A549 (cell line): ENCODE data around the gene TRPM2. TPM values are rescaled to one million over a fixed set of nuclear protein-coding genes. Genes with fewer than 3 reads are reported as not detected.

ENCODE experiments used
- ATAC-seq, 2 experiments: fragments of 200-7000 bp in 1 of 2; fragments of >200 bp in 1 of 2; cut with Nextera tagmentation in 1 of 2; cut with Tn5 transposase in 1 of 2; 3 replicates each; pipeline versions ENCODE4 v1.8.0 to v1.9.1; 2018 to 2020; ENCODE audit warnings: mild to moderate bottlenecking in 1 of 2, moderate library complexity in 1 of 2
- CTCF ChIA-PET: fragments of 300-600 bp; sonication (Branson Sonifier 250); formaldehyde crosslinking; extraction: SDS; loops from one replicate; lab custom pipeline; 2021; ENCODE audit warnings: antibody characterized with exemption, inconsistent platforms; lab: Yijun Ruan, JAX
- POLR2A ChIA-PET: fragments of 350-600 bp; formaldehyde crosslinking; extraction: SDS; loops from one replicate; lab custom pipeline; 2021; ENCODE audit warnings: antibody characterized with exemption, inconsistent platforms; lab: Yijun Ruan, JAX
- DNase-seq, 2 experiments: peaks; one replicate each; pipeline versions ENCODE4 v3.0.0 to v3.0.0-alpha.2; 2011 to 2016; ENCODE audit warnings: low read depth in 1 of 2, low spot score in 1 of 2
- FAIRE-seq: peaks from 2 replicates; lab custom pipeline; 2011; peaks lifted over from hg19 to GRCh38; lab: Jason Lieb, UNC
- H3K27ac ChIP-seq, 2 experiments: fragments of >200 bp; sonication (Bioruptor Twin); formaldehyde crosslinking; 3 replicates each; pipeline ENCODE4 v1.5.1; 2016 to 2017
- H3K4me1 ChIP-seq: fragments of >200 bp; sonication (Bioruptor Twin); formaldehyde crosslinking; 3 replicates; pipeline ENCODE4 v1.6.1; 2016
- H3K4me2 ChIP-seq: fragments of >200 bp; sonication (Bioruptor Twin); formaldehyde crosslinking; 3 replicates; pipeline ENCODE4 v1.6.1; 2016
- H3K4me3 ChIP-seq: fragments of >200 bp; sonication (Bioruptor Twin); formaldehyde crosslinking; 3 replicates; pipeline ENCODE4 v1.5.1; 2016
- H3K9me3 ChIP-seq: fragments of >200 bp; sonication (Bioruptor Twin); formaldehyde crosslinking; 3 replicates; pipeline ENCODE4 v1.6.1; 2016
- BHLHE40 ChIP-seq: IDR thresholded peaks from 2 replicates; pipeline ENCODE4 v1.6.1; 2012; ENCODE audit warnings: low read depth, low read length, inconsistent platforms
- CEBPB ChIP-seq, 2 experiments: fragments of >200 bp in 1 of 2; sonication (Bioruptor Twin) in 1 of 2; formaldehyde crosslinking in 1 of 2; IDR thresholded peaks; 2 replicates each; pipeline ENCODE4 v1.6.1; 2012 to 2016
- CHD4 ChIP-seq: fragments of 200-600 bp; sonication (generic); IDR thresholded peaks from 2 replicates; pipeline ENCODE4 v1.6.1; 2016; ENCODE audit warnings: antibody characterized with exemption, mild to moderate bottlenecking, borderline replicate concordance
- CTCF ChIP-seq: fragments of >200 bp; sonication (Bioruptor Twin); formaldehyde crosslinking; IDR thresholded peaks from 3 replicates; pipeline ENCODE4 v1.5.1; 2016
- EHF ChIP-seq: fragments of 250-450 bp; sonication (Bioruptor Pico); IDR thresholded peaks from 2 replicates; pipeline ENCODE4 v1.5.0; 2020; ENCODE audit warnings: mild to moderate bottlenecking
- EHMT2 ChIP-seq: fragments of 200-600 bp; sonication (generic); IDR thresholded peaks from 2 replicates; pipeline ENCODE4 v1.6.1; 2016; ENCODE audit warnings: antibody characterized with exemption, low read depth, mild to moderate bottlenecking, moderate library complexity
- ELK1 ChIP-seq: fragments of 150-350 bp; IDR thresholded peaks from 2 replicates; pipeline ENCODE4 v1.6.1; 2014; ENCODE audit warnings: low read depth, mild to moderate bottlenecking, low read length
- EP300 ChIP-seq, 2 experiments: fragments of >200 bp; sonication (Bioruptor Twin); formaldehyde crosslinking; IDR thresholded peaks; 2 replicates in 1 of 2; 3 replicates in 1 of 2; pipeline ENCODE4 v1.6.1; 2016 to 2017
- FOSL2 ChIP-seq, 2 experiments: fragments of 450-650 bp in 1 of 2; fragments of >200 bp in 1 of 2; sonication (Bioruptor Twin) in 1 of 2; formaldehyde crosslinking; IDR thresholded peaks; 2 replicates each; pipeline versions ENCODE4 v1.5.0 to v1.6.1; 2016 to 2020; ENCODE audit warnings: mild to moderate bottlenecking in 1 of 2, moderate library complexity in 1 of 2
- FOXS1 ChIP-seq: fragments of 250-450 bp; sonication (Bioruptor Pico); IDR thresholded peaks from 2 replicates; pipeline ENCODE4 v1.5.0; 2020; ENCODE audit warnings: mild to moderate bottlenecking, moderate library complexity
- GATA3 ChIP-seq: IDR thresholded peaks from 2 replicates; pipeline ENCODE4 v1.6.1; 2012; ENCODE audit warnings: borderline replicate concordance
- HDAC2 ChIP-seq: fragments of 200-600 bp; sonication (generic); IDR thresholded peaks from 2 replicates; pipeline ENCODE4 v1.6.1; 2016
- HEYL ChIP-seq: fragments of 250-450 bp; sonication (Bioruptor Pico); IDR thresholded peaks from 2 replicates; pipeline ENCODE4 v1.8.0; 2021; ENCODE audit warnings: mild to moderate bottlenecking, moderate library complexity
- JUN ChIP-seq, 2 experiments: fragments of >200 bp; sonication (Bioruptor Twin); formaldehyde crosslinking; IDR thresholded peaks; 2 replicates in 1 of 2; 3 replicates in 1 of 2; pipeline ENCODE4 v1.6.1; 2016 to 2017
- MAZ ChIP-seq: fragments of 150-350 bp; IDR thresholded peaks from 2 replicates; pipeline ENCODE4 v1.6.1; 2014; ENCODE audit warnings: antibody characterized with exemption, low read depth, low read length, borderline replicate concordance
- MYC ChIP-seq: IDR thresholded peaks from 2 replicates; pipeline ENCODE4 v1.6.1; 2012; ENCODE audit warnings: mild to moderate bottlenecking, inconsistent platforms, low read length, improper control_type of control experiment, borderline replicate concordance
- NFE2L2 ChIP-seq: fragments of 150-350 bp; conservative IDR thresholded peaks from 2 replicates; pipeline ENCODE4 v1.6.1; 2014; ENCODE audit warnings: low read length
- POLR2A ChIP-seq: IDR thresholded peaks from 2 replicates; pipeline ENCODE4 v1.6.1; 2012; ENCODE audit warnings: mild to moderate bottlenecking, low read length
- RFX5 ChIP-seq: fragments of 450-650 bp; IDR thresholded peaks from 2 replicates; pipeline ENCODE4 v1.7.1; 2014; ENCODE audit warnings: antibody characterized with exemption, mild to moderate bottlenecking, moderate library complexity
- RNF2 ChIP-seq: fragments of 200-600 bp; sonication (generic); IDR thresholded peaks from 2 replicates; pipeline ENCODE4 v1.6.1; 2016; ENCODE audit warnings: low read depth, mild to moderate bottlenecking, antibody characterized with exemption, moderate library complexity, borderline replicate concordance
- SMC3 ChIP-seq: fragments of >200 bp; sonication (Bioruptor Twin); formaldehyde crosslinking; IDR thresholded peaks from 3 replicates; pipeline ENCODE4 v1.6.1; 2018; ENCODE audit warnings: inconsistent platforms
- TFCP2L1 ChIP-seq: fragments of 250-450 bp; sonication (Bioruptor Pico); IDR thresholded peaks from 2 replicates; pipeline ENCODE4 v1.5.0; 2021; ENCODE audit warnings: mild to moderate bottlenecking
- TP53 ChIP-seq: fragments of 250-450 bp; sonication (Bioruptor Pico); IDR thresholded peaks from 2 replicates; pipeline ENCODE4 v1.5.0; 2021; ENCODE audit warnings: mild to moderate bottlenecking, moderate library complexity
- WGBS: methylation state at CpG from one replicate; pipeline ENCODE4 v1.1.6; 2017; ENCODE audit errors: missing lambda C conversion rate; 5-methylcytosine and 5-hydroxymethylcytosine counted together
- polyA plus RNA-seq, 4 experiments: library from polyadenylated mRNA; depleted of rRNA in 3 of 4; stranded (reverse); fragments of >200 nt; fragmentation: RNase III in 1 of 4; extraction: RNeasy Plus Mini Kit Qiagen cat#74134 plus additional on column Dnase treatment in 1 of 4; gene quantifications; 2 replicates in 3 of 4; 3 replicates in 1 of 4; pipeline ENCODE4 v1.2.3, GENCODE V29; 2011 to 2017
- TF ChIP-seq, protein P1 (sequence below): fragments of >200 bp; sonication (Bioruptor Twin); formaldehyde crosslinking; IDR thresholded peaks from 3 replicates; pipeline ENCODE4 v1.6.1; 2016
- TF ChIP-seq, protein P2 (sequence below): fragments of >200 bp; sonication (Bioruptor Twin); formaldehyde crosslinking; IDR thresholded peaks from 2 replicates; pipeline ENCODE4 v1.6.1; 2016

Gene TRPM2
- polyA plus RNA-seq, 2 of the 4 experiments (the other 2 are of a cell fraction) = 3.2 to 5.5 TPM

DNA sequence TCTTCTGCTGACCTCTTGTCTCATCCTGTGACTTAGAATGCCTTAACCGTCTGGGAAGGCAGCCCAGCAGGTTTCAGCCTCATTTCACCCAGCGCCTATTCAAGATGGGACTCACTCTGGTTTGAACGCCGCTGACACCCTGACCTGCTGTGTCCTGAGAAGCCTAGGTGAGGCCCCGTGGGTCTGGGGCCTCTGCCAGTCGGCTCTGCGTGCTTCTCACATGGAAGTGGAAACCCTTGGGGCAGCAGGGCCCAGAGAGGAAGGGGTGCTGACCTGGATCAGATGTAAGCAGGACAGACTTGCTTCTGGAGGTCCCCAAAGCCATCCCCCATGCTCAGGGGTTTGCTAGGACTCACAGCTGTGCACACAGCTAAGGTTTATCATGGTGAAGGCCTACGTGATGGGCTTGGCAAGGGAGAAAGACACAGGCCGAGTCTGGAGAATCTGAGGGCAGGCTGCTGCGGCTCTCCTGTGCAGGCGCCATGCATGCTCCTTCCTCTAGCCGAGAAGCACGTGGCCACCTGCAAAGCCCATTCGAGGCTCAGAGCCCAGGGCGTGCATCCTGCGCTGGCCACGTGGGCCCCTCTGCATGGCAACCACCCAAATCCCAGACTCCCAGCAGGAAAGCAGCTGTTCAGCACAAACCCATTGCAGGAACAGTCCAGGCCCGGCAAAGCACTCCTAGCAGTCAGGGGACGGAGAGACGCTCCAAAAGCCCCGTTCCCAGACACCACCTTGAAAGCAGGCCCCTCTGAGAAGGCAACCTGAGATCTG, 3.8 kb downstream of the TRPM2 start:
- 40% methylated on average over 1 of the region's 21 CpGs for WGBS
- no peak for TF ChIP-seq BHLHE40
- TF ChIP-seq TP53 (CRISPR knock-in tag) = no peak
- TF ChIP-seq HEYL (CRISPR knock-in tag) = no peak
- no peak for TF ChIP-seq CEBPB (IDR thresholded peaks at IDR 0.05)
- no peak for TF ChIP-seq JUN (IDR thresholded peaks at IDR 0.05)
- TF ChIP-seq MAZ = no peak
- no peak for TF ChIP-seq CTCF
- TF ChIP-seq RFX5 = no peak
- no peak for TF ChIP-seq TFCP2L1 (CRISPR knock-in tag)
- no peak for TF ChIP-seq RNF2
- TF ChIP-seq GATA3 = no peak
- TF ChIP-seq NFE2L2 = no peak
- no peaks in the 10 kb centered on the region for H3K9me3 ChIP-seq
- no peaks in the 10 kb centered on the region for H3K4me1 ChIP-seq
- ATAC-seq = no peak; a peak in 1 of 6 replicates
- FAIRE-seq = no peak
- no peak overlapping the region for H3K4me3 ChIP-seq
- no peak overlapping the region for H3K27ac ChIP-seq
- no peak overlapping the region for H3K4me2 ChIP-seq
- ChIA-PET CTCF (no interaction called here), POLR2A (no interaction called here)
- no peak for DNase-seq

GRCh38 chr21:44359396-44359795, 6.0 kb downstream of the TRPM2 start:
- no peak for FAIRE-seq
- 56% methylated on average over 8 of the region's 8 CpGs for WGBS
- H3K4me2 ChIP-seq = no peak overlapping the region

GRCh38 chr21:44360159-44360558, 6.7 kb downstream of the TRPM2 start:
- Histone ChIP-seq H3K4me1 (no peaks in the 10 kb centered on the region), H3K4me3 (no peak overlapping the region), H3K4me2 (no peak overlapping the region), H3K27ac (no peak overlapping the region), H3K9me3 (no peaks in the 10 kb centered on the region)
- POLR2A ChIA-PET = no interaction called here
- DNase-seq (no peak), ATAC-seq (peak; percentile 44 to 70; a peak in 1 of 6 replicates), FAIRE-seq (no peak)
- 51% methylated on average over 8 of the region's 8 CpGs for WGBS
- CTCF ChIA-PET = no interaction called here
- no peak for TF ChIP-seq MYC
- TF ChIP-seq FOSL2 (IDR thresholded peaks at IDR 0.05) = no peak
- no peak for TF ChIP-seq FOSL2 (CRISPR knock-in tag; IDR thresholded peaks at IDR 0.05)
- TF ChIP-seq, protein P1, sequence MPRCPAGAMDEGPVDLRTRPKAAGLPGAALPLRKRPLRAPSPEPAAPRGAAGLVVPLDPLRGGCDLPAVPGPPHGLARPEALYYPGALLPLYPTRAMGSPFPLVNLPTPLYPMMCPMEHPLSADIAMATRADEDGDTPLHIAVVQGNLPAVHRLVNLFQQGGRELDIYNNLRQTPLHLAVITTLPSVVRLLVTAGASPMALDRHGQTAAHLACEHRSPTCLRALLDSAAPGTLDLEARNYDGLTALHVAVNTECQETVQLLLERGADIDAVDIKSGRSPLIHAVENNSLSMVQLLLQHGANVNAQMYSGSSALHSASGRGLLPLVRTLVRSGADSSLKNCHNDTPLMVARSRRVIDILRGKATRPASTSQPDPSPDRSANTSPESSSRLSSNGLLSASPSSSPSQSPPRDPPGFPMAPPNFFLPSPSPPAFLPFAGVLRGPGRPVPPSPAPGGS = no peak
- TF ChIP-seq FOXS1 (CRISPR knock-in tag) = no peak
- no peak for TF ChIP-seq NFE2L2
- TF ChIP-seq HDAC2 = no peak
- TF ChIP-seq, protein P2, sequence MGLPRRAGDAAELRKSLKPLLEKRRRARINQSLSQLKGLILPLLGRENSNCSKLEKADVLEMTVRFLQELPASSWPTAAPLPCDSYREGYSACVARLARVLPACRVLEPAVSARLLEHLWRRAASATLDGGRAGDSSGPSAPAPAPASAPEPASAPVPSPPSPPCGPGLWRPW = no peak
- TF ChIP-seq EHF (CRISPR knock-in tag) = no peak
- TF ChIP-seq EHMT2 = no peak
- no peak for TF ChIP-seq POLR2A
- TF ChIP-seq CHD4 = no peak
- TF ChIP-seq RFX5 = no peak
- TF ChIP-seq TFCP2L1 (CRISPR knock-in tag) = no peak
- no peak for TF ChIP-seq CTCF
- TF ChIP-seq EP300 (IDR thresholded peaks at IDR 0.05) = no peak
- TF ChIP-seq ELK1 = no peak

More at GRCh38 chr21:44359396-44359795, 6.0 kb downstream of the TRPM2 start:
- no peak overlapping the region for H3K4me3 ChIP-seq
- ChIA-PET POLR2A (no interaction called here), CTCF (no interaction called here)
- TF ChIP-seq MAZ (no peak), SMC3 (no peak)
- no peaks in the 10 kb centered on the region for H3K4me1 ChIP-seq
- DNase-seq = no peak
- ATAC-seq = no peak
- H3K27ac ChIP-seq = no peak overlapping the region
- no peaks in the 10 kb centered on the region for H3K9me3 ChIP-seq
